ENCODE measurements around the gene MTCP1.

MTCP1 gene

GRCh38 chrX:155068165-155068564 lies 2.8 kb downstream of the MTCP1 start:
- H3K4me3 ChIP-seq (ENCODE audit: severe bottlenecking): no peak overlapping the region
- ATAC-seq (ENCODE audit: low read depth) (peak; percentile 35; the same call in 2 of the 3 replicates), DNase-seq (ENCODE audit: low spot score) (no peak)
- TF ChIP-seq CTCF (IDR thresholded peaks at IDR 0.05; ENCODE audit: poor library complexity, severe bottlenecking): no peak
- H3K27ac ChIP-seq (ENCODE audit: poor library complexity, severe bottlenecking): no peak overlapping the region
- H3K36me3 ChIP-seq (ENCODE audit: low read depth): peaks cover 4% of the 10 kb centered on the region
- H3K27me3 ChIP-seq (ENCODE audit: insufficient read depth, poor library complexity, severe bottlenecking): no peaks in the 10 kb centered on the region
- peaks cover 29% of the 10 kb centered on the region for H3K4me1 ChIP-seq (ENCODE audit: insufficient read depth, poor library complexity, severe bottlenecking)
- H3K9me3 ChIP-seq (ENCODE audit: severe bottlenecking): no peaks in the 10 kb centered on the region

- no peak for TF ChIP-seq CTCF (IDR thresholded peaks at IDR 0.05; ENCODE audit: poor library complexity, severe bottlenecking)
- Histone ChIP-seq H3K9me3 (ENCODE audit: severe bottlenecking) (no peaks in the 10 kb centered on the region), H3K4me3 (ENCODE audit: severe bottlenecking) (peak overlapping the region; percentile 16), H3K36me3 (ENCODE audit: low read depth) (peaks cover 10% of the 10 kb centered on the region), H3K27ac (ENCODE audit: poor library complexity, severe bottlenecking) (peak overlapping the region; percentile 52), H3K4me1 (ENCODE audit: insufficient read depth, poor library complexity, severe bottlenecking) (peaks cover 29% of the 10 kb centered on the region), H3K27me3 (ENCODE audit: insufficient read depth, poor library complexity, severe bottlenecking) (no peaks in the 10 kb centered on the region)
- ATAC-seq (ENCODE audit: low read depth) (peak; percentile 87), DNase-seq (ENCODE audit: low spot score) (no peak)
Measured at GRCh38 chrX:155065035-155065734, 5.8 kb downstream of the MTCP1 start.

GRCh38 chrX:155061760-155062159 lies 9.2 kb downstream of the MTCP1 start:
- no peaks in the 10 kb centered on the region for H3K9me3 ChIP-seq (ENCODE audit: severe bottlenecking)
- no peak for TF ChIP-seq CTCF (IDR thresholded peaks at IDR 0.05; ENCODE audit: poor library complexity, severe bottlenecking)
- ATAC-seq (ENCODE audit: low read depth) (no peak), DNase-seq (ENCODE audit: low spot score) (no peak)
- H3K27me3 ChIP-seq (ENCODE audit: insufficient read depth, poor library complexity, severe bottlenecking): no peaks in the 10 kb centered on the region
- H3K36me3 ChIP-seq (ENCODE audit: low read depth): peaks cover 13% of the 10 kb centered on the region
- peaks cover 11% of the 10 kb centered on the region for H3K4me1 ChIP-seq (ENCODE audit: insufficient read depth, poor library complexity, severe bottlenecking)
- no peak overlapping the region for H3K4me3 ChIP-seq (ENCODE audit: severe bottlenecking)
- H3K27ac ChIP-seq (ENCODE audit: poor library complexity, severe bottlenecking): no peak overlapping the region

- Histone ChIP-seq H3K27ac (ENCODE audit: poor library complexity, severe bottlenecking) (no peak overlapping the region), H3K4me3 (ENCODE audit: severe bottlenecking) (no peak overlapping the region), H3K4me1 (ENCODE audit: insufficient read depth, poor library complexity, severe bottlenecking) (no peaks in the 10 kb centered on the region), H3K9me3 (ENCODE audit: severe bottlenecking) (no peaks in the 10 kb centered on the region), H3K36me3 (ENCODE audit: low read depth) (peaks cover 8% of the 10 kb centered on the region), H3K27me3 (ENCODE audit: insufficient read depth, poor library complexity, severe bottlenecking) (no peaks in the 10 kb centered on the region)
- TF ChIP-seq CTCF (IDR thresholded peaks at IDR 0.05; ENCODE audit: poor library complexity, severe bottlenecking): peak; percentile 65
- DNase-seq (ENCODE audit: low spot score) (no peak), ATAC-seq (ENCODE audit: low read depth) (peak; percentile 78)
Measured at GRCh38 chrX:155056877-155057792, 13.8 kb downstream of the MTCP1 start.

All from RWPE2 (cell line).